ENCODE results near the gene DYNC2H1. TPM values are rescaled to one million over a fixed set of nuclear protein-coding genes. Genes with fewer than 3 reads are reported as not detected.
"Not testable (repeated sequence)": the region's sequence is repeated elsewhere in the genome, so short reads cannot be mapped to it uniquely, and the experiment has no call there.

Gene DYNC2H1
- total RNA-seq, 2 donors from 2014 or later: 1.7 to 3.7 TPM

DNA sequence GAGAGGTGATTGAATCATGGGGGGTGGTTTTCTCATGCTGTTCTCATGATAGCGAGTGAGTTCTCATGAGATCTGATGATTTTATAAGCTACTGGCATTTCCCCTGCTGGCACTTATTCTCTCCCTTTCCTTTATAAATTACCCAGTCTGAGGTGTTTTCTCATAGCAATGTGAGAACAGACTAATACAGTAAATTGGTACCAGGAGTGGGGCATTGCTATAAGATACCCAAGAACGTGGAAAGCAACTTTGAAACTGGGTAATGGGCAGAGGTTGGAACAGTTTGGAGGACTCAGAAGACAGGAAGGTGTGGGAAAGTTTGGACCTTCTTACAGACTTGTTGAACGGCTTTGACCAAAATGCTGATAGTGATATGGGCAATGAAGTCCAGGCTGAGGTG is 265.0 kb downstream of the DYNC2H1 start:
- peaks cover 21% of the 10 kb centered on the region for H3K9me3 Mint-ChIP-seq
- H3K36me3 Mint-ChIP-seq: peaks cover 33% of the 10 kb centered on the region
- DNase-seq (ENCODE audit: low spot score); ATAC-seq; H3K27ac Mint-ChIP-seq; H3K27me3 Mint-ChIP-seq; H3K4me3 Mint-ChIP-seq; H3K4me1 Mint-ChIP-seq (ENCODE audit: low read depth in 2 of 2): not testable (repeated sequence)

DNA sequence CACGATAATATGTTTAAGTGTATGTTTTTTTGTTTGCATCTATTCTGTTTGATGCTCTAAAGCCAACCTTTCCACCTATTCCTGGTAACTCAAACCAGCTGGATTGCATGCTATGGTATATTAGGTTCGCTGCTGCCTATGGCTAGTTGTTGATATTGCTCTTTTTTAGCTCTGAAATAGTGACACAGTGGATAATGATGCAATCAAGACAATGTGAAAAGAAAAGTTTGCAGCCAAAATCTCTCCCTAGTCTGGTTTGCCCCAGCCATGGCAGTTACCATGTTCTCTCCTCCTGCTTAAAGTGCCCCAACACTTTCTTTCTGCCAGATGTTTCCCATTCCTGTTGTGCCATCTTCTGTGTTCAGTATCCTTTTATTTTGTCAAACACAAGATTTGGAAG is 269.7 kb downstream of the DYNC2H1 start:
- Mint-ChIP-seq H3K27ac (no peak overlapping the region), H3K27me3 (no peaks in the 10 kb centered on the region), H3K9me3 (peaks cover 14% of the 10 kb centered on the region), H3K4me3 (no peak overlapping the region), H3K36me3 (peaks cover 21% of the 10 kb centered on the region), H3K4me1 (ENCODE audit: low read depth in 2 of 2) (no peaks in the 10 kb centered on the region)
- ATAC-seq (no peak), DNase-seq (ENCODE audit: low spot score) (no peak)

DNA sequence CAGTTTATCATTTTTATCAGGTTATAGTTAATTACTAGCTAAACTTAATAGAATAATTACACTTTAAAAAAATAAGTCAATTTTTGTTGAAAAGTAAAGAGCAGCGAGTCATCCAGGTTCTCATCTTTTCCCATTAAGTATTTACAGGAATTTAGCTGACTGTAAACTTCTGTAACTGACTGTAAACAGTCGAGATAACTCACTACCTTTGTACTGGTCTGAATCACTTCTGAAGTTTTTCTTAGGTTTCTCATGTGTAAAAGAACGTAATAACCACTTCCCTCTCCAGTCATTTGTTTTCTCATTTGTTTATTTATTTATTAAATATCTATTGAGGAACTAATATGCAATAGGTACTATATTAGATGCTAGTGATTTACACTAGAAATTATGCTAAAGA is 270.8 kb downstream of the DYNC2H1 start:
- DNase-seq (ENCODE audit: low spot score): no peak
- Mint-ChIP-seq H3K4me3 (no peak overlapping the region), H3K27me3 (no peaks in the 10 kb centered on the region), H3K4me1 (ENCODE audit: low read depth in 2 of 2) (no peaks in the 10 kb centered on the region), H3K36me3 (peaks cover 13% of the 10 kb centered on the region), H3K27ac (no peak overlapping the region), H3K9me3 (peaks cover 11% of the 10 kb centered on the region)
- ATAC-seq: no peak

DNA sequence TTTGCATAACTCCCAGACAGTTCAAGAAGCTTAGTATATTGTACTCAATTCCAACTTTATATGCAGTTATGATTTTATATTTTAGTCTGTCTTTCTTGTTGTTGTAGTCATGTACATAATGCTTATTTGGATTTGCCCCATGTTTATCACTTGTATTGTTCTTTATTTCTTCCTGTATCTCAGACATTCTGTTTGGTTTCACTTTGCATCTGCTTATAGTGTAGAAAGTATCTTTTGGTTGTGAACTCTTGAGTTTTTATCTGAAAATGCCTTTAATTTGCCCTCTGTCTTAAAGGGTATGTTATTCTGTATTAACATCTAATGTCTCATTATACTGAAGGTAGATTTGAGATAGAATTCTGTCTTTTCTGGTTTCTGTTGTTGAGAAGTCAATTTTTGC is 275.4 kb downstream of the DYNC2H1 start:
- no peaks in the 10 kb centered on the region for H3K4me1 Mint-ChIP-seq (ENCODE audit: low read depth in 2 of 2)
- H3K27me3 Mint-ChIP-seq: no peaks in the 10 kb centered on the region
- H3K9me3 Mint-ChIP-seq: peaks cover 8% of the 10 kb centered on the region
- no peak for ATAC-seq
- H3K36me3 Mint-ChIP-seq: peaks cover 6% of the 10 kb centered on the region
- no peak overlapping the region for H3K27ac Mint-ChIP-seq
- DNase-seq (ENCODE audit: low spot score): no peak
- H3K4me3 Mint-ChIP-seq: no peak overlapping the region

DNA sequence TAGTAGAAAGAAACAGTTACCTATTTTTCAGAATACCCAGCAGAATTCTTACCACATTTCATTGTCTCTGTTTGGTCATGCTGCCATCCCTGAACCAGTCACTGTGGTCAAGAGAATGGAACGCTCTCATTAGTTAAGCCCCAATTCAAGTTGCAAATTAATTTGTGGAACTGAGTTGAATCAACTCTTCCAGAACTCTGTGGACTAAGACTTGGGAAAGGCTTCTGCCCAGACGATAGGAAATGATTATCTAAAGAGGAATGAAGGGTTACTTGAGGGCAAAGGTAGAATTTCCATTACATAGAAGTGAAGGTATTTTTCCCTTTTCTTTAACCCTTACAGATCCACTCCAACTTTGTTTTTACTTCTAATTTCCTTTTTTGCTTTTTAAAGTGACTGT is 286.4 kb downstream of the DYNC2H1 start:
- Mint-ChIP-seq H3K36me3 (peaks cover 8% of the 10 kb centered on the region), H3K4me1 (ENCODE audit: low read depth in 2 of 2) (no peaks in the 10 kb centered on the region), H3K4me3 (no peak overlapping the region), H3K27me3 (no peaks in the 10 kb centered on the region), H3K9me3 (peaks cover 2% of the 10 kb centered on the region), H3K27ac (no peak overlapping the region)
- no peak for DNase-seq (ENCODE audit: low spot score)
- ATAC-seq: no peak

DNA sequence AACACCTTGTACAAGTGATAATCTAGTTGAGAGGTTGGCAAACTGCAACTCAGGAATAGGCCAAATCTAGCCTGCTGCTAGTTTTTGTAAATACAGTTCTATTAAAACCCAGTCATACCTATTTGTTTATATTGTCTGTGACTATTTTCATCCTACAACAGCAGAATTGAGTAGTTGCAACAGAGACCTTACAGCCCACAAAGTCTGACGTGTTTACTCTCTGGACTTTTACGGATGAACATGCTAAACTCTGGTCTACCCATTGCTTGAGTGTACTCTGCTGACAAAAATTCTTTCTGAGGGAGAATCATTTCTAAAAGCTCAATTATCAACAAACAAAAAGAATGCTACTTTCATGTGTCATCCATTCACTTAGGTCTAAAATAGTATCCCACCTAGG is 287.0 kb downstream of the DYNC2H1 start:
- DNase-seq (ENCODE audit: low spot score): no peak
- no peak for ATAC-seq
- H3K27ac Mint-ChIP-seq: no peak overlapping the region
- peaks cover 7% of the 10 kb centered on the region for H3K36me3 Mint-ChIP-seq
- H3K4me3 Mint-ChIP-seq: no peak overlapping the region
- no peaks in the 10 kb centered on the region for H3K4me1 Mint-ChIP-seq (ENCODE audit: low read depth in 2 of 2)
- no peaks in the 10 kb centered on the region for H3K27me3 Mint-ChIP-seq
- peaks cover under 1% of the 10 kb centered on the region for H3K9me3 Mint-ChIP-seq

DNA sequence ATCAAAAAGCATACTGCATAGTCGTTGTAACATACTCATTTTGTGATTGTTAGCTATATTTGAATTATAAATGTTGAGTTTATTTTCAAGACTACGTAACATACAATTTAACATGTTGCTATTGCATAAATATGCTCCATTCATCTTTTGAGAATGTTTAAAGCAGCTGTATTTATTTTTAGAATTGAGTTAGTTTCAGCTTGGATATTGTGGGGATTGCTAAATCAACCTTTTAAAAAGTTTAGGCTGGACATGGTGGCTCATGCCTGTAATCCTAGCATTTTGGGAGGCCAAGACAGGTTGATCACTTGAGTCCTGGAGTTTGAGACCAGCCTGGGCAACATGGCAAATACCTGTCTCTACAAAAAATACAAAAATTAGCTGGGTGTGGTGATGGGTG is 288.1 kb downstream of the DYNC2H1 start:
- no peak overlapping the region for H3K4me3 Mint-ChIP-seq
- no peaks in the 10 kb centered on the region for H3K27me3 Mint-ChIP-seq
- no peak for ATAC-seq
- H3K27ac Mint-ChIP-seq: no peak overlapping the region
- no peak for DNase-seq (ENCODE audit: low spot score)
- H3K9me3 Mint-ChIP-seq: peaks cover 2% of the 10 kb centered on the region
- peaks cover 5% of the 10 kb centered on the region for H3K36me3 Mint-ChIP-seq
- H3K4me1 Mint-ChIP-seq (ENCODE audit: low read depth in 2 of 2): no peaks in the 10 kb centered on the region

DNA sequence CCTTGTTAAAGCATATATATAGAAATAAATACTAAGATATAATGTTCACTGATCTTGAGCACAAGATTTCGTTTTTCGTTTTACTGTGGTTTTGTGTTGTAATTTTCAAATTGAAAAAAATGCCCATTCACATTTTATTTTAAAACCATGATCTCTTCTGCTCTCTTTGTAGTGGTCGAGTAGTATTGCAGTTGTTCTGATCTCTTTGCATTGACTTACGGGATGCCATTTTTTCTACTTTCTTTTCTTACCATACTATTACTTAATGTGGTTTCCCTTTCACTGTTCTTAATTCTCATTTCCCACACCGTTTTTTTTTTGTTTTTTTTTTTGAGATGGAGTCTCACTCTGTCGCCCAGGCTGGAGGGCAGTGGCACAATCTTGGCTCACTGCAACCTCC is 289.6 kb downstream of the DYNC2H1 start:
- DNase-seq (ENCODE audit: low spot score) (no peak), ATAC-seq (no peak)
- Mint-ChIP-seq H3K4me3 (no peak overlapping the region), H3K27ac (no peak overlapping the region), H3K27me3 (no peaks in the 10 kb centered on the region), H3K4me1 (ENCODE audit: low read depth in 2 of 2) (no peaks in the 10 kb centered on the region), H3K9me3 (peaks cover 4% of the 10 kb centered on the region), H3K36me3 (peaks cover 5% of the 10 kb centered on the region)

DNA sequence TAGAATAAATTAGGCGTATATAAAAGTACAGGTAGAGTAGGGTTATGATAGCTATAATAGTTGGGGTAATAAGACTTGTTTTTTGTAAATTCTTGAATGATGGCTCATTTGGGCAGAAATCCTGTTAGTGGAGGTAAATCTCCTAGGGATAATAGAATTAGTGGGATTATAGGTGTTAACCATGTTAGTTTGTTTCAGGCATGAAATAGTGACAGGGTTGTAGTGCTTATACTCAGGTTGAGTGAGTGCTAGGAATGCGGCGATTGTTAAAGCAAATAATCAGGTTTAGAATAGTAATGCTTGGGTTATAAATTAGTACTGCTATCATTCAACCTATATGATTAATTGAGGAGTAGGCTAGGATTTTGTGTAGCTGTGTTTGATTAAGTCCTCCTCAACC is 297.1 kb downstream of the DYNC2H1 start:
- Mint-ChIP-seq H3K4me1 (ENCODE audit: low read depth in 2 of 2) (no peaks in the 10 kb centered on the region), H3K4me3 (no peak overlapping the region), H3K27ac (no peak overlapping the region), H3K27me3 (no peaks in the 10 kb centered on the region), H3K9me3 (peaks cover 4% of the 10 kb centered on the region), H3K36me3 (no peaks in the 10 kb centered on the region)
- ATAC-seq (no peak), DNase-seq (ENCODE audit: low spot score) (no peak)

DNA sequence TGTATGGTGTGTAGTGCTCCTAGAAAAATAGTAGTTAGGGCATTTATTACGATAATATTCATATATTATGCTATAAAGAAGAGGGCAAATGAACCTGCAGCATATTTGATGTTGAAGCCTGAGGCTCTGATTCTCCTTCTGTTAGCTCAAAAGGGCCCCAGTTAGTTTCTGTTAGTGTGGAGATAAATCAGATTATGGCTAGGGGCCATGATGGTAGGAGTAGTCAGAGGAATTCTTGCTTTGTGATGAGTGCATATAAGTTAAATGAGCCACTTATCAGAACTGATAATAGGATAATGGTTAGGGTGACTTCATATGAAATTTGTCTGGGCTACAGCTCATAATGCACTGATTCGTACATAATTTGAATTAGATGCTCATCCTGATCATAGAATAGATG is 298.4 kb downstream of the DYNC2H1 start:
- Mint-ChIP-seq H3K4me1 (ENCODE audit: low read depth in 2 of 2) (no peaks in the 10 kb centered on the region), H3K27ac (no peak overlapping the region), H3K9me3 (no peaks in the 10 kb centered on the region), H3K27me3 (no peaks in the 10 kb centered on the region), H3K36me3 (no peaks in the 10 kb centered on the region), H3K4me3 (no peak overlapping the region)
- ATAC-seq (no peak), DNase-seq (ENCODE audit: low spot score) (no peak)

DNA sequence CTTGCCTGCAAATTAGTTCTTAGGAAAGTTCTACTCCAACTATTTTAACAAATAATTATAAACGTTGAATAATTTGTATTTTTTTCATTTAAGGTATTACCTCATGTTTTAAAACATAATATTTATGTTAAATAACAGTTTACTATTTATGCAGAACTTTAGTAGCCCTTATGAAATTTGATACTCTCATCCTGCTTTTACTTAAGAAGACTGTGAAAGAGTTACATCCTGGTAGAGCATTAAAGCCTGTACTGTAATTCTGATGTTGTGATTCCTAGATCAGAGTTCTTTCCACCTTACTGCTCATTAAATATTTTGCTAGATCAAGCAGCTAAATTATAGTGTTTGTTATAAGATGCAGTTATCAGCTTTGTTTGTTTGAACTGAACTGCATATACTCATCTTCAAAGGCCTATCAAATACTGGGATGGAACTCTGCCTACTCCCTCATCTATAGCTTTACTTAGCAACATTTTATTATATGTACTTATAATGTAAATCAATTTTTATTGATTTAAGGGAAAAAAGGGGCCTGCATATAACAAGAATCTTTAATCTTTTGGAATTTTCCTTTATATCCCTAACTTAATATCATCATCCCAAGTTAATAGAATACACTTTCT is 304.2 kb downstream of the DYNC2H1 start:
- peaks cover 5% of the 10 kb centered on the region for H3K36me3 Mint-ChIP-seq
- H3K4me1 Mint-ChIP-seq (ENCODE audit: low read depth in 2 of 2): no peaks in the 10 kb centered on the region
- no peak overlapping the region for H3K27ac Mint-ChIP-seq
- no peak for DNase-seq (ENCODE audit: low spot score)
- no peak for ATAC-seq
- H3K27me3 Mint-ChIP-seq: no peaks in the 10 kb centered on the region
- no peak overlapping the region for H3K4me3 Mint-ChIP-seq
- H3K9me3 Mint-ChIP-seq: peaks cover 5% of the 10 kb centered on the region

DNA sequence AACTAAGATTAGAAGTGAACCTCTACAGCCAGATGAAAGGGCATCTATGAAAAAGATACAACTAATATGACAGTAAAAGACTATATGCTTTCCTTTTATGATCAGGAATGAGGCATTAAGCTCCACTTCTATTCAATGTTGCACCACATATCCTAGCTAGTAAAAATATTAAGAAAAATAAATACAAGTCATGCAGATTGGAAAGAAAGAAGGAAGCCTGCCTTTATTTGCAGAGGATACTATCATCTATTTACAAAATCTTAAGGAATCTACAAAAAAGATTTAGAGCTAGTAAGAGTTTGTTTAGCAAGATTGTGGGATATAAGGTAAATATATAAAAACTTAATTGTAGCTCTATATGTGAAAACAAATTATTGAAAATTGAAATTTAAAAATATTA is 308.8 kb downstream of the DYNC2H1 start:
- Mint-ChIP-seq H3K4me3 (no peak overlapping the region), H3K9me3 (peaks cover 21% of the 10 kb centered on the region), H3K27me3 (no peaks in the 10 kb centered on the region), H3K4me1 (ENCODE audit: low read depth in 2 of 2) (peaks cover 0 to 10% of the 10 kb centered on the region in 2 donors), H3K27ac (no peak overlapping the region), H3K36me3 (peaks cover 21% of the 10 kb centered on the region)
- DNase-seq (ENCODE audit: low spot score) (no peak), ATAC-seq (no peak)

DNA sequence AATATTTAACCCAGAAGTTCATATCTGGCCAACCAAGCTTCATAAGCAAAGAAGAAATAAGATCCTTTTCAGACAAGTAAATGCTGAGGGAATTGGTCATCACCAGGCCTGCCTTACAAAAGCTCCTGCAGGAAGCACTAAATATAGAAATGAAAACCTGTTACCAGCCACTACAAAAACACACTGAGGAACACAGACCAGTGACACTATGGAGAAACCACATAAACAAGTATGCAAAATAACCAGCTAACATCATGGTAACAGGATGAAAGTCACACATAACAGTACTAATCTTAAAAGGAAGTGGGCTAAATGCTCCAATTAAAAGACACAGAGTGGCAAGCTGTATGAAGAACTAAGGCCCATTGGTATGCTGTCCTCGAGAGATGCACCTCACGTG is 311.4 kb downstream of the DYNC2H1 start:
- Mint-ChIP-seq H3K4me3 (no peak overlapping the region), H3K4me1 (ENCODE audit: low read depth in 2 of 2) (peaks cover 0 to 10% of the 10 kb centered on the region in 2 donors), H3K9me3 (peaks cover 21% of the 10 kb centered on the region), H3K36me3 (peaks cover 15% of the 10 kb centered on the region), H3K27me3 (no peaks in the 10 kb centered on the region), H3K27ac (peak overlapping the region in 1 of 2 donors; percentile 32)
- DNase-seq (ENCODE audit: low spot score): no peak
- no peak for ATAC-seq

DNA sequence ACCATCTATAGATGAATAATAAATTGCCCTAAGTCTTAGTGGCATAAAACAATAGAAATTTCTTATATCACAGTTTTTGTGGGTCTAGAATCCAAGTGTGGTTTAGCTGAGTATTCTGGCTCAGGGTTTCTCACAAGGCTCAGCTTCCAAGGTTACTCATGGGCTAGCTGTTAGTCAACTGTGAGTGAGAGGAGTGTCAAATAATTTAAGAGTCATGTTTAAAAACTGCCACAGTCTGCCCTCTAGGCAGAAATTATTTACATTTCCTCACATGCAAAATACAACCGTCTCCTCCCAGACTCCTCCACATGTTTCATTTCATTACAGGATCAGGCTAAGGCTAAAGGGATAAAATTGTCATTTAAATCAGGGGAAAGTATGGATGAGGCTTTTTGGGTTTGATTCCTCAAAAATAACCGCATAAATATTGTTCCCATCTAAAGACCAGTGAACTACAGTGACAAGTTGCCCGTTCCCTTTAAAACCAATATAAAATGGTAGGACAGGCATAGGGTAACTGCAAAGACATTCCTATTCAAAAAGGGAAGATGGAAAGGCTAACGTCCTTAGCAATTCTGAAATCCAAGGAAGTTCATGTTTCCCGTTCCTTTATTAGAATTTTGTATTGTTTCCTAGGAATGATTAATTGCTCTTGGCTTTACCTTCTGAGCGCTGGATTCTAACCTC is 324.3 kb downstream of the DYNC2H1 start:
- Mint-ChIP-seq H3K27ac (no peak overlapping the region), H3K36me3 (no peaks in the 10 kb centered on the region), H3K9me3 (no peaks in the 10 kb centered on the region), H3K27me3 (no peaks in the 10 kb centered on the region), H3K4me3 (no peak overlapping the region), H3K4me1 (ENCODE audit: low read depth in 2 of 2) (no peaks in the 10 kb centered on the region)
- ATAC-seq: no peak
- no peak for DNase-seq (ENCODE audit: low spot score)

DNA sequence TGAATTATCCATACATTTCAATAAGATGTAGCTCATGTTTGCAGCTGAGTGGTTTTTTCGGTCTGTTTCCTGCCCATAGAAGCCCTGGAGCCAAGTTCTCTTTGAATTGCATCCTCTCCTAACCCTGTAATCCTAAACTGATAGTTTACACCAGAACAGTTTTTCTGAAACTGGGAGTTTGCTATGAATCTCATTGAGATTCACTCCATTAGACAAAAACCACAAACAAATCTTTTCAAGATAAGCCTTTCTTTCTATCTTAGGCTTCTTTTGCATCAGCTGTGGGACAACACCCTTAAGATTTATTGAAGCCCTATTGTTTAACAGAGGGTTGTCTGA is 324.8 kb downstream of the DYNC2H1 start:
- H3K36me3 Mint-ChIP-seq: no peaks in the 10 kb centered on the region
- ATAC-seq (no peak), DNase-seq (ENCODE audit: low spot score) (no peak)
- H3K27me3 Mint-ChIP-seq: no peaks in the 10 kb centered on the region
- no peak overlapping the region for H3K4me3 Mint-ChIP-seq
- no peaks in the 10 kb centered on the region for H3K9me3 Mint-ChIP-seq
- no peak overlapping the region for H3K27ac Mint-ChIP-seq
- no peaks in the 10 kb centered on the region for H3K4me1 Mint-ChIP-seq (ENCODE audit: low read depth in 2 of 2)

All from natural killer cell treated with Interleukin-12 subunit alpha and Interleukin-12 subunit beta and Interleukin-15 and Interleukin-18, amount 100 ng/mL, for 72 hours (primary cell).